Activated naive CD8-positive, alpha-beta T cell treated with anti-CD3 and anti-CD28 coated beads for 36 hours (primary cell): ENCODE results near the gene C19orf47. TPM values are rescaled to one million over a fixed set of nuclear protein-coding genes. Genes with fewer than 3 reads are reported as not detected.

ENCODE experiments used
- DNase-seq: peaks from one replicate; pipeline ENCODE4 v3.0.0; 2021
- H3K27ac Mint-ChIP-seq: one replicate; pipeline ENCODE4 v1.8.0; 2022; ENCODE audit warnings: mild to moderate bottlenecking, moderate library complexity, mixed read lengths
- H3K27me3 Mint-ChIP-seq: one replicate; pipeline ENCODE4 v1.8.0; 2022; ENCODE audit warnings: mild to moderate bottlenecking, mixed read lengths
- H3K36me3 Mint-ChIP-seq: one replicate; pipeline ENCODE4 v1.8.0; 2021; ENCODE audit warnings: mild to moderate bottlenecking, mixed read lengths
- H3K4me1 Mint-ChIP-seq: one replicate; pipeline ENCODE4 v1.8.0; 2021; ENCODE audit warnings: mixed read lengths
- H3K4me3 Mint-ChIP-seq: one replicate; pipeline ENCODE4 v1.8.0; 2022; ENCODE audit warnings: mild to moderate bottlenecking, moderate library complexity, mixed read lengths
- H3K9me3 Mint-ChIP-seq: one replicate; pipeline ENCODE4 v1.8.0; 2022; ENCODE audit warnings: mixed read lengths
- total RNA-seq, 2 experiments: library from RNA; stranded (reverse); gene quantifications; one replicate each; pipeline ENCODE4 v1.2.3, GENCODE V29; 2021

C19orf47 gene, protein sequence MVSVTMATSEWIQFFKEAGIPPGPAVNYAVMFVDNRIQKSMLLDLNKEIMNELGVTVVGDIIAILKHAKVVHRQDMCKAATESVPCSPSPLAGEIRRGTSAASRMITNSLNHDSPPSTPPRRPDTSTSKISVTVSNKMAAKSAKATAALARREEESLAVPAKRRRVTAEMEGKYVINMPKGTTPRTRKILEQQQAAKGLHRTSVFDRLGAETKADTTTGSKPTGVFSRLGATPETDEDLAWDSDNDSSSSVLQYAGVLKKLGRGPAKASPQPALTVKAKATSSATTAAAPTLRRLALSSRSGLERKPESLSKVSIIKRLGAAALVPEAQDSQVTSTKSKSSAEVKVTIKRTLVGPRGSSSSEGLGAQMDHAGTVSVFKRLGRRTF
- 10 to 100 TPM; 26.1 to 28.1 TPM for total RNA-seq

- Mint-ChIP-seq H3K27me3 (no peaks in the 10 kb centered on the region), H3K36me3 (peaks cover 2% of the 10 kb centered on the region), H3K27ac (peak within 1 kb of the TSS; percentile 77), H3K4me1 (peaks cover 4% of the 10 kb centered on the region), H3K4me3 (peak within 1 kb of the TSS; percentile 87), H3K9me3 (no peaks in the 10 kb centered on the region)
- peak; percentile 100 for DNase-seq
These were observed at the start of gene C19orf47, which contains the start of gene PLD3 for GRCh38 chr19:40348125-40348913. Gene C19orf47, minus strand, starts transcription at chr19:40348397. Its CDS starts 6,540 bp downstream, at chr19:40341857. Gene PLD3, plus strand, starts transcription at chr19:40348695. Its CDS starts 17,789 bp downstream, at chr19:40366484.

DNA sequence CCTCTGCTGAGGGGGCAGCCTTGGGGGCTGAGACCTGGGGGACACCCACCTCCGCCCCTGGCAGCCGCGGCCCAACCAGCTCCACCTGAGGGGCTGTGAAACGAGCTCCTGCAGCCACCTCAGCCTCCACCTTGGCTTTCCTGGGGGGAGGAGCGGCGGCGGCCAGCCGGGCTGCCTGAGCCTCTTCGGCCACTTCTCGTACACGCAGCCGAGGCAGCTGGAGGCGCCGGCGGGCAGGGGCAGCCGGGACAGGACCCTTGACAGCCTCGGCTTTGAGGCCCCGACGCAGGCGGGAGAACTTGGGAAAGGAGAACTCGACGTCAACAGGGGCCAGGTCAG lies 49.3 kb upstream of the C19orf47 start:
- H3K9me3 Mint-ChIP-seq = no peaks in the 10 kb centered on the region
- no peak overlapping the region for H3K4me3 Mint-ChIP-seq
- H3K4me1 Mint-ChIP-seq = peaks cover 3% of the 10 kb centered on the region
- no peaks in the 10 kb centered on the region for H3K36me3 Mint-ChIP-seq
- DNase-seq = no peak
- H3K27ac Mint-ChIP-seq = no peak overlapping the region
- no peaks in the 10 kb centered on the region for H3K27me3 Mint-ChIP-seq

GRCh38 chr19:40396886-40397567 lies 48.8 kb upstream of the C19orf47 start:
- H3K27me3 Mint-ChIP-seq = no peaks in the 10 kb centered on the region
- DNase-seq = no peak
- peaks cover 3% of the 10 kb centered on the region for H3K4me1 Mint-ChIP-seq
- H3K9me3 Mint-ChIP-seq = no peaks in the 10 kb centered on the region
- no peak overlapping the region for H3K27ac Mint-ChIP-seq
- H3K36me3 Mint-ChIP-seq = no peaks in the 10 kb centered on the region
- no peak overlapping the region for H3K4me3 Mint-ChIP-seq

- no peak for DNase-seq
- Mint-ChIP-seq H3K9me3 (no peaks in the 10 kb centered on the region), H3K27ac (no peak overlapping the region), H3K27me3 (no peaks in the 10 kb centered on the region), H3K4me1 (peaks cover 3% of the 10 kb centered on the region), H3K4me3 (no peak overlapping the region), H3K36me3 (no peaks in the 10 kb centered on the region)
These were observed 47.8 kb upstream of the C19orf47 start for GRCh38 chr19:40395956-40396355.

GRCh38 chr19:40394816-40395210 lies 46.6 kb upstream of the C19orf47 start:
- H3K9me3 Mint-ChIP-seq = no peaks in the 10 kb centered on the region
- no peak overlapping the region for H3K27ac Mint-ChIP-seq
- H3K4me3 Mint-ChIP-seq = no peak overlapping the region
- H3K27me3 Mint-ChIP-seq = no peaks in the 10 kb centered on the region
- H3K36me3 Mint-ChIP-seq = no peaks in the 10 kb centered on the region
- no peak for DNase-seq
- peaks cover 3% of the 10 kb centered on the region for H3K4me1 Mint-ChIP-seq

- no peak for DNase-seq
- H3K4me1 Mint-ChIP-seq = peaks cover 3% of the 10 kb centered on the region
- no peaks in the 10 kb centered on the region for H3K36me3 Mint-ChIP-seq
- no peak overlapping the region for H3K27ac Mint-ChIP-seq
- no peaks in the 10 kb centered on the region for H3K27me3 Mint-ChIP-seq
- no peak overlapping the region for H3K4me3 Mint-ChIP-seq
- no peaks in the 10 kb centered on the region for H3K9me3 Mint-ChIP-seq
These were observed 46.0 kb upstream of the C19orf47 start for GRCh38 chr19:40393894-40394815.

DNA sequence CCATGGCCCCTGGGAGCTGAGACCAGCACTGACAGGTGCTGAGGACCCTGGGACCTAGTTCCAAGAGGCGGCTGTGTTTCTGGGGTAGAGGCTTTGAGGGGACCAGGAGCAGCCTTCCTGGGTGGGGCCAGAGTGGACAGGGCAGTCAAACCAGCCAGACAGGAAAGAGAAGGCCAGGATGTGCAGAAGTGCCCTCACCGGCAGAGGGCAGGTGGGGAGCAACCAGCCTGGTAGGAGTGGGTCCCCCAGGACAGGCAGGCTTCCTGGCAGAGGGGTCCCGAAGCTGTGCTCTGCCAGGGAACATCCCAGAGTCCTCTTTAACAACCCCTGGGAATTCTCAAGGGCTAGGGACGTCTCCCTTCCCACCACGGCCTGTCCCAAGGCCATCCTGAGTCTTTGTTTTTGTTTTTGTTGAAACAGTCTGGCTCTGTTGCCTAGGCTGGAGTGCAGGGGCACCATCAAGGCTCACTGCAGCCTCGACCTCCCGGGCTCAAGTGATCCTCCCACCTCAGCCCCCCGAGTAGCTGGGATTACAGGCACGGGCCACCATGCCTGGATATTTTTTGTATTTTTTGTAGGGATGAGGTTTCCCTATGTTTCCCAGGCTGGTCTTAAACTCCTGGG lies 44.8 kb upstream of the C19orf47 start:
- H3K9me3 Mint-ChIP-seq = no peaks in the 10 kb centered on the region
- no peak overlapping the region for H3K4me3 Mint-ChIP-seq
- H3K36me3 Mint-ChIP-seq = no peaks in the 10 kb centered on the region
- DNase-seq = no peak
- H3K4me1 Mint-ChIP-seq = no peaks in the 10 kb centered on the region
- no peak overlapping the region for H3K27ac Mint-ChIP-seq
- no peaks in the 10 kb centered on the region for H3K27me3 Mint-ChIP-seq

- no peaks in the 10 kb centered on the region for H3K9me3 Mint-ChIP-seq
- no peak for DNase-seq
- no peaks in the 10 kb centered on the region for H3K4me1 Mint-ChIP-seq
- H3K27ac Mint-ChIP-seq = no peak overlapping the region
- H3K36me3 Mint-ChIP-seq = no peaks in the 10 kb centered on the region
- H3K27me3 Mint-ChIP-seq = no peaks in the 10 kb centered on the region
- no peak overlapping the region for H3K4me3 Mint-ChIP-seq
These were observed 43.9 kb upstream of the C19orf47 start for GRCh38 chr19:40392123-40392522.

DNA sequence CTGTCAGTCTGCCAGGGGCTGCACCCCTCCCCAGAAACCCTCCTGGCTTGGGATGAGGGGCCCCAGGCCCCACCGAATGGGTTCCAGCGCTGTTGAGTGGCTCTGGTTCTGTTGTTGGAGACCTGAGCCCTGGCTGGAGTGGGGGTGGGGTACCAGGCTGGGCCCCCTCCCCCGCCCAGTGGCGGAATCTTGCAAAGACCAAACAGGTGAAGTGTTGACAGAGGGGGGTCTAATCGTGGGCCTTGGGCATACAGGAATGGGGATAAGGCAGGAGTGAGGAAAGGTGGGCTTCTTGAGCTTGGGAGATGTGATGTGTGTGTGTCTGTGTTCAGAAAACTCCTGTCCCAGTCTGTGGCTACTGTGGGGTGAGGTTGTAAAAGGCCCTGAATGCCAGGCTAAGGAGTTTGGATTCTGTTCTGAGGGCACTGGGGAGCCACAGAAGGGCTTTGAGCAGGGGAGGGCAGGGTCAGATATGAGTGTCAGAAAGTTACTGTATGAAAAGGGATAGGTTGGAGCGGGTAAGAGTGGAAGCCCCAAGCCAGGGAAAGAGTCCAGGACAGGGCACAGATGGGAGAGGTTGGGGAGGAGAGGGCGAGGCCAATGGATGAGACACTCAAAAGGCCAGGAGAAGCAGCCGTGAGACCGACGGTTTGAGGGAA lies 42.0 kb upstream of the C19orf47 start, which contains the start of gene HIPK4:
HIPK4 (minus strand) TSS at position 98 of the 659 bp plus-strand sequence. CDS start 279 bp downstream, outside the sequence.
- no peak for DNase-seq
- no peaks in the 10 kb centered on the region for H3K9me3 Mint-ChIP-seq
- no peaks in the 10 kb centered on the region for H3K4me1 Mint-ChIP-seq
- H3K4me3 Mint-ChIP-seq = no peak within 1 kb of the TSS
- H3K36me3 Mint-ChIP-seq = no peaks in the 10 kb centered on the region
- no peaks in the 10 kb centered on the region for H3K27me3 Mint-ChIP-seq
- no peak within 1 kb of the TSS for H3K27ac Mint-ChIP-seq

- no peak overlapping the region for H3K27ac Mint-ChIP-seq
- no peaks in the 10 kb centered on the region for H3K36me3 Mint-ChIP-seq
- no peaks in the 10 kb centered on the region for H3K27me3 Mint-ChIP-seq
- no peaks in the 10 kb centered on the region for H3K4me1 Mint-ChIP-seq
- no peak for DNase-seq
- H3K4me3 Mint-ChIP-seq = no peak overlapping the region
- no peaks in the 10 kb centered on the region for H3K9me3 Mint-ChIP-seq
These were observed 41.3 kb upstream of the C19orf47 start for GRCh38 chr19:40389404-40390083.

DNA sequence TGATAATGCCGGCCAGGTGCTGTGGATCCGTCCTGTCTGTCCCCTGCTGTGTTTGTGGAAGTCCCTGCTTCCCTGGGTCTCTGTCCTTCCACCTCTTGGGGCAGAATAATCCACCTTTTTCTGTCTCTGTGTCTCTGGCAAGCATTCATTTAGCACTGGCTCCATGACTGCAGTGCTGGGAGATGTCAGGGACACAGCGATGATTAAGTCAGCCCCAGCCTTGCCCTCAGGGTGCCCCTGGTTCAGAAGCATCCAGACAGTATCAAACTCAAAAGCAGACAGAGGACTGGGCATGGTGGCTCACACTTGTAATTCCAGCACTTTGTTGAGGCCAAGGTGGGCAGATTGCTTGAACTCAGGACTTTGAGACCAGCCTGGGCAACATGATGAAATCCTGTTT lies 40.3 kb upstream of the C19orf47 start:
- DNase-seq = no peak
- H3K9me3 Mint-ChIP-seq = no peaks in the 10 kb centered on the region
- H3K4me1 Mint-ChIP-seq = no peaks in the 10 kb centered on the region
- no peaks in the 10 kb centered on the region for H3K27me3 Mint-ChIP-seq
- H3K36me3 Mint-ChIP-seq = no peaks in the 10 kb centered on the region
- no peak overlapping the region for H3K4me3 Mint-ChIP-seq
- no peak overlapping the region for H3K27ac Mint-ChIP-seq

- no peaks in the 10 kb centered on the region for H3K9me3 Mint-ChIP-seq
- no peak for DNase-seq
- no peak overlapping the region for H3K4me3 Mint-ChIP-seq
- no peaks in the 10 kb centered on the region for H3K4me1 Mint-ChIP-seq
- no peaks in the 10 kb centered on the region for H3K36me3 Mint-ChIP-seq
- H3K27me3 Mint-ChIP-seq = no peaks in the 10 kb centered on the region
- H3K27ac Mint-ChIP-seq = no peak overlapping the region
These were observed 39.0 kb upstream of the C19orf47 start for GRCh38 chr19:40387155-40387554.

GRCh38 chr19:40383668-40384248 lies 35.6 kb upstream of the C19orf47 start:
- no peak for DNase-seq
- Mint-ChIP-seq H3K36me3 (no peaks in the 10 kb centered on the region), H3K27ac (no peak overlapping the region), H3K4me1 (no peaks in the 10 kb centered on the region), H3K27me3 (no peaks in the 10 kb centered on the region), H3K4me3 (no peak overlapping the region), H3K9me3 (no peaks in the 10 kb centered on the region)
